Inflammatory macrophage treated with lipopolysaccharide for 1 hour (primary cell): Measurements from ENCODE around the gene GOLGA8B.
"Not testable (repeated sequence)": the region's sequence is repeated elsewhere in the genome, so short reads cannot be mapped to it uniquely, and the experiment has no call there.

Experiments used
- DNase-seq, 2 donors: peaks; one replicate each; pipeline ENCODE4 v3.0.0-alpha.2; 2020 to 2022

GOLGA8B gene

DNA sequence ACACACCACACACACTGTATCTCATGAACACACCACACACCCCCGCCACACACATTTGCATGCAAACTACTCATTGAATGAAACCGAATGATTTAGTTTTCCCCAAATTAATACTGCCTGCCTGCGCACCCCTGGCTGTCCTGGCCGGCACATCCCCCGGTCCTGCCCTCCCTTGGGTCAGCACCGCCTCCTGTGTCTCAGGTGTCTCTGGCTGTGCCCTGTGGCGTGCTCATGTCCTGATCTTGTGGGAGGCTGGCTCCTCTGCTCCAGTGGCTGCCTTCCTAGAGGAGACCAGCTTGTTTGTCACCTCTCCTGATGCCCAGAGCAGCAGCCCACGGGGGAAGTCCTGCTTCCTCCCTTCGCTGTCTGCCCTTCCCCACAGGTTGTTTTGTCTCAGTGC lies 28.7 kb downstream of the GOLGA8B start:
- DNase-seq, result not testable (repeated sequence)

DNA sequence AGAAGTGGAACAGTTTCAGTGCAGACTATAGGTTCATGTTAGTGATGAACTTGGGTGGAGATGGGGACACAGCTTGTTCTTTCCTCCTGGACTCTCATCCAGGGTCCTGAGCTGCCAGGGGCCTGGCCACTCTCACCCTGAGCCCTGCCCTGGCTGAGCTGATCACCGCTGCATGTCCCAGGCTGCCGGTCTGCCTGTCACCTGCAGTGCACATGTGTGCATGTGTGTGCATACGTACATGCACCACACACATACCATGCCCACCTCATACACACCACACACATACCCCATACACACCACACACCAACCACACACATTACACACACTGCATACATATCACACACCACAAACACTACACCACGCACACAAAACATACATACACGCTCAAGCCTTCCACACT lies 29.3 kb downstream of the GOLGA8B start:
- not testable (repeated sequence) for DNase-seq

DNA sequence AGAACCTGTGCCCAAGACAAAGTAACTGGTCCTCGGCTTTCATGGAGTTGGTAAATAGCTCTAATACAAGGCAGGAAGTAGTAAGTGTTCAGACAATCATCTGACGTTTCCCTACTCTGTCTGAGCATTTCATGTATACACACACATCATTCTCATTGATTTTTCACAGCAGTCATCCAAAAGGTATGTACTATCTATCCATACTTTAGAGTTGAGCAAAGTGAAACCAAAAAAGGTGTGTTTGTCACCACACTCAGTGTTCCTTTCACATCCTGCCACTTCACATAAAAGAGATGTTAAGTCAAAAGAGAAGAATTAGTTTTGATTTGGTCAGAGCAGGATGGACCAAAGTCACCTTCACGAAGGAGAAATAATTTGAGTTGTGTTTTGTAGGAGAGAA lies 33.3 kb downstream of the GOLGA8B start:
- DNase-seq, result not testable (repeated sequence)

DNA sequence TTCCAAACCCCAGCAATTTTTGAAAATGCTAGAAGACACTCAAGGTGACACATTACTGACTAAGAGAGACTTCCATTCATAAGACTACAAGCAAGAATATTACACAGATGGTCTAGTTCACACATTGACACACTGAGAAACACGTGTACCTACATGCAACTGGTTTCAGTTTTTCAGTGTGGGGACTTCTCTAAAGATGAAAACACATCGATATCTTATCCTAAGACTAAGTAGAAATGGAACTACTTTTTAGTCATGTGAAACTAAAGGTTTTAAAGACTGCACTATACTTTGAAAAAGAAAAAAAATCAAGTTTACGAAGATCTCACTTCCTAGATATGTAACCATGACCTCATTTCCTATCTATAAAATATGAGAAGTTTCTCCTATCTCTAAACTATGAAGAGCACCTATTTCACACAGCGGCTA lies 34.1 kb downstream of the GOLGA8B start:
- DNase-seq, result not testable (repeated sequence)

DNA sequence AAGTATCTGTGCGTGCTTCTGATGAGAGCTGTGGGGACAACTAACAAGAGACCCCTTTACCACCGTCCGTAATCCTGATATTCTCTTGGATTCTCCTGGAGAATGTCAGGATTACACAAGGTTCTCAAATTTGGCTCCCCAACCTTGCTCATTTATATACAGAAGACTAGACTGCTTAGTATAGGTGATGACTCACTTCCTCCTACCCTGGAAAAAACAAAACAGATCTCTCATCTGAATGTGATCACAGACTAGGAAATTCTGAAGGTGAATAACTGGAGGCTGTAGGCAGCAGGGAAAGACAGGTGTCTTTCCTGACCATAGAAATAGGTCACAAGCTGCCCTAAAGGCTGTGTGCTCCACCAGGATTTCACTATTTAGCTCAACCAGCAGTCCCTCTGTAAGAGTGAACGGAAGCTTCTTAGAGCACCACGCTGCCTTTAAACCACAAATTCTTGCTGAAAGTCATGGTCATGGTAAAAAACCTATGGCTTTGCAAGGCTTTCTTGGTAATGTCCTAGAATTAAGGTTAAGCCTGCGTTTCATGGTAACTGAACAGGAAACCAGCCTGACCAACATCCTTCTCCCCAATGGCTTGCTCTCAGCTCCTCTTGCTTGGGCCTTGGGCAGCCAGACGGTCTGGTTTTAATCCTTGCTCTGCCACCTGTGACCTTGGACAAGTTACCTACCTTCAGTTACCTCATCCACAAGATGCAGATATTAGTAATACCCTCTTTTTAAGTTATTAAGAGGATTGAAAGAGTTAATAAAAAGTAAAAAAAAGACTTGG lies 39.4 kb downstream of the GOLGA8B start:
- not testable (repeated sequence) for DNase-seq

DNA sequence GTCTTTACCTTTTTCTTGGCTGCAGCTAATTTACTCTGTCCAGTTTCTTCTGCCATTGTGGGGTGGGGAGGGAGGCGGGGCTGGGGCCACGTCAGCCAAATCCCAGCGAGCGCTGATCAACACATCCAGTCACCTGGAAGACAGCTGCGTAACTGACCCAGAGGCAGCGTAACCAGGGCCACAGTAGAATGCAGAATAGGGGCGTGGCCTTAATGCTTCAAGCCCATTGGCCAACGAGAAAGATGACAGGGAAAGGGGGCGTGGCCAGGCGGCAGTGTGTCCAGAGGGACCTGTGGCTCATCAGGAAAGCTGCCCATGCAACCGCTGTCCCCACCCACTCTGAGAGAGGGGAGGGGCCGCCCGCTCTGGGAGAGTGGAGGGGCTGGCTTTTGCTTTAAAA lies 47.6 kb downstream of the GOLGA8B start:
- not testable (repeated sequence) for DNase-seq
